ENCODE results near the gene RPS6KA4. TPM values are rescaled to one million over a fixed set of nuclear protein-coding genes. Genes with fewer than 3 reads are reported as not detected.
"Not testable (repeated sequence)": the region's sequence is repeated elsewhere in the genome, so short reads cannot be mapped to it uniquely, and the experiment has no call there.

Gene RPS6KA4
- total RNA-seq, 4 donors from 2014 or later: 2.4 to 37.4 (median 29.3) TPM

GRCh38 chr11:64415286-64415685 is 56.3 kb downstream of the RPS6KA4 start:
- no peak overlapping the region for H3K4me3 ChIP-seq
- intact Hi-C loops (cut with DNase I; ENCODE audit: low total_unique reads): no loop called here
- peak overlapping the region in 1 of 2 donors; percentile 48 for H3K27ac ChIP-seq
- TF ChIP-seq CTCF (IDR thresholded peaks at IDR 0.05) (no peak), POLR2A (IDR thresholded peaks at IDR 0.05) (no peak)
- no peaks in the 10 kb centered on the region for H3K36me3 ChIP-seq
- no peaks in the 10 kb centered on the region for H3K27me3 ChIP-seq
- DNase-seq: peak in 1 of 2 donors; percentile 31
- H3K4me1 ChIP-seq: no peaks in the 10 kb centered on the region
- no peaks in the 10 kb centered on the region for H3K9me3 ChIP-seq

- no peak overlapping the region for H3K4me3 ChIP-seq
- no peak for TF ChIP-seq CTCF (IDR thresholded peaks at IDR 0.05)
- no peak for TF ChIP-seq POLR2A (IDR thresholded peaks at IDR 0.05)
- H3K4me1 ChIP-seq: no peaks in the 10 kb centered on the region
- no peaks in the 10 kb centered on the region for H3K36me3 ChIP-seq
- intact Hi-C loops (cut with DNase I; ENCODE audit: low total_unique reads): no loop called here
- no peak for DNase-seq
- no peaks in the 10 kb centered on the region for H3K27me3 ChIP-seq
- H3K9me3 ChIP-seq: no peaks in the 10 kb centered on the region
- H3K27ac ChIP-seq: no peak overlapping the region
Observed at GRCh38 chr11:64415996-64416728, 57.2 kb downstream of the RPS6KA4 start.

- H3K36me3 ChIP-seq; intact Hi-C loops (cut with DNase I; ENCODE audit: low total_unique reads); H3K4me1 ChIP-seq: not testable (repeated sequence)
Observed at GRCh38 chr11:64418233-64418632, 59.3 kb downstream of the RPS6KA4 start.

GRCh38 chr11:64419257-64419790 is 60.4 kb downstream of the RPS6KA4 start:
- Histone ChIP-seq H3K9me3 (no peaks in the 10 kb centered on the region), H3K4me3 (no peak overlapping the region), H3K27ac (no peak overlapping the region), H3K36me3 (no peaks in the 10 kb centered on the region), H3K27me3 (no peaks in the 10 kb centered on the region), H3K4me1 (no peaks in the 10 kb centered on the region)
- intact Hi-C loops (cut with DNase I; ENCODE audit: low total_unique reads): no loop called here
- DNase-seq: no peak
- TF ChIP-seq CTCF (IDR thresholded peaks at IDR 0.05): no peak
- TF ChIP-seq POLR2A (IDR thresholded peaks at IDR 0.05): no peak

More at GRCh38 chr11:64418233-64418632, 59.3 kb downstream of the RPS6KA4 start:
- H3K27ac ChIP-seq, H3K4me3 ChIP-seq, H3K9me3 ChIP-seq, H3K27me3 ChIP-seq, DNase-seq: not testable (repeated sequence)

- Histone ChIP-seq H3K4me1 (no peaks in the 10 kb centered on the region), H3K27me3 (no peaks in the 10 kb centered on the region), H3K27ac (no peak overlapping the region), H3K4me3 (no peak overlapping the region), H3K36me3 (no peaks in the 10 kb centered on the region), H3K9me3 (no peaks in the 10 kb centered on the region)
- DNase-seq: no peak
- no peak for TF ChIP-seq POLR2A (IDR thresholded peaks at IDR 0.05)
- TF ChIP-seq CTCF (IDR thresholded peaks at IDR 0.05): no peak
- intact Hi-C loops (cut with DNase I; ENCODE audit: low total_unique reads): no loop called here
Observed at GRCh38 chr11:64419818-64420485, 61.0 kb downstream of the RPS6KA4 start.

MicroRNAs within 50 kb of the gene (microRNA counts, 767-probe panel; counts per million panel counts)
- microRNA hsa-miR-1237: 0 counts per million in 2 donors

Small RNAs within 50 kb of the gene (microRNA-seq; reads per million reads assigned to microRNA genes)
- gene MIR1237 (ENCODE audit: borderline microRNAs expressed, borderline replicate concordance): not detected
- gene MIR7155 (ENCODE audit: borderline microRNAs expressed, borderline replicate concordance): not detected

Small RNAs within 50 kb of the gene (small RNA-seq; reads per million reads assigned to genes)
- gene MIR1237 (not detected), gene MIR7155 (not detected)

Other genes starting within 250 kb of the RPS6KA4 start
- 10 to 100 TPM in 1 of 4 donors, 1 to 10 TPM in 3; 1.8 to 27.1 (median 6.6) TPM for gene MACROD1, start 193.0 kb upstream of the RPS6KA4 start, total RNA-seq
- gene STIP1, start 173.0 kb upstream of the RPS6KA4 start, total RNA-seq: 100 to 1,000 TPM in 1 of 4 donors, 10 to 100 TPM in 3; 20.9 to 101 (median 83.8) TPM
- 10 to 100 TPM in 2 of 4 donors, 1 to 10 TPM in 2; 3.1 to 50.3 (median 9.3) TPM for gene FERMT3, start 152.4 kb upstream of the RPS6KA4 start, total RNA-seq
- gene TRPT1, start 133.0 kb upstream of the RPS6KA4 start, total RNA-seq: 10 to 100 TPM in 3 of 4 donors, 1 to 10 TPM in 1; 7.2 to 42.9 (median 18.7) TPM
- 10 to 100 TPM; 10.8 to 44.9 (median 34.0) TPM for gene NUDT22, start 132.9 kb upstream of the RPS6KA4 start, total RNA-seq
- gene DNAJC4, start 128.6 kb upstream of the RPS6KA4 start, total RNA-seq: 10 to 100 TPM in 2 of 4 donors, 1 to 10 TPM in 1, not detected in 1; 7.9 to 28.6 (median 16.6) TPM
- 100 to 1,000 TPM in 1 of 4 donors, 10 to 100 TPM in 3; 20.0 to 120 (median 26.0) TPM for gene VEGFB, start 124.6 kb upstream of the RPS6KA4 start, total RNA-seq
- gene FKBP2, start 118.1 kb upstream of the RPS6KA4 start, total RNA-seq: 10 to 100 TPM; 22.3 to 74.0 (median 37.7) TPM
- 10 to 100 TPM in 3 of 4 donors, 1 to 10 TPM in 1; 9.5 to 63.4 (median 28.3) TPM for gene PPP1R14B, start 112.2 kb upstream of the RPS6KA4 start, total RNA-seq
- 10 to 100 TPM in 3 of 4 donors, 1 to 10 TPM in 1; 10.0 to 39.5 (median 21.8) TPM for gene PLCB3, start 107.6 kb upstream of the RPS6KA4 start, total RNA-seq
- 10 to 100 TPM; 54.8 to 72.9 (median 62.0) TPM for gene BAD, start 74.5 kb upstream of the RPS6KA4 start, total RNA-seq
- 10 to 100 TPM in 2 of 4 donors, 1 to 10 TPM in 1, under 1 TPM in 1; 0.51 to 32.3 (median 10.6) TPM for gene GPR137, start 73.3 kb upstream of the RPS6KA4 start, total RNA-seq
- under 1 TPM in 2 of 4 donors, not detected in 2; 0.61 to 0.76 TPM for gene KCNK4, start 67.9 kb upstream of the RPS6KA4 start, total RNA-seq
- gene CATSPERZ, start 58.8 kb upstream of the RPS6KA4 start, total RNA-seq: not detected
- 10 to 100 TPM; 12.1 to 49.2 (median 17.5) TPM for gene ESRRA, start 53.6 kb upstream of the RPS6KA4 start, total RNA-seq
- gene TRMT112, start 41.6 kb upstream of the RPS6KA4 start, total RNA-seq: 100 to 1,000 TPM; 200 to 462 (median 323) TPM
- gene PRDX5, start 41.0 kb upstream of the RPS6KA4 start, total RNA-seq: 100 to 1,000 TPM in 3 of 4 donors, 10 to 100 TPM in 1; 97.1 to 156 (median 113) TPM
- 1 to 10 TPM in 3 of 4 donors, under 1 TPM in 1; 0.29 to 5.7 (median 2.9) TPM for gene CCDC88B, start 19.0 kb upstream of the RPS6KA4 start, total RNA-seq
- gene SLC22A11, start 196.8 kb downstream of the RPS6KA4 start, total RNA-seq: under 1 TPM in 2 of 4 donors, not detected in 2; 0.35 to 0.76 TPM
- not detected for gene SLC22A12, start 232.1 kb downstream of the RPS6KA4 start, total RNA-seq

Data from uterus (tissue), 4 donors.